Stimulated activated CD8-positive, alpha-beta memory T cell treated with anti-CD3 and anti-CD28 coated beads, Interleukin-15, amount 100 ng/mL, for 24 hours (primary cell): ENCODE measurements around the gene KLHL18.
"Not testable (repeated sequence)": the region's sequence is repeated elsewhere in the genome, so short reads cannot be mapped to it uniquely, and the experiment has no call there.

Source experiments
- DNase-seq: peaks from one replicate; pipeline ENCODE4 v3.0.0-alpha.2; 2020; ENCODE audit warnings: low read depth

KLHL18 gene

GRCh38 chr3:47314056-47314764 is 31.5 kb downstream of the KLHL18 start:
- DNase-seq = no peak

- no peak for DNase-seq
These were observed 32.4 kb downstream of the KLHL18 start for GRCh38 chr3:47315069-47315647.

GRCh38 chr3:47316151-47316550 is 33.4 kb downstream of the KLHL18 start:
- DNase-seq = not testable (repeated sequence)

- no peak for DNase-seq
These were observed 36.2 kb downstream of the KLHL18 start for GRCh38 chr3:47318916-47319315.

GRCh38 chr3:47319956-47320355 is 37.2 kb downstream of the KLHL18 start:
- no peak for DNase-seq

GRCh38 chr3:47323431-47324277 is 40.9 kb downstream of the KLHL18 start:
- no peak for DNase-seq

- DNase-seq = no peak
These were observed 41.6 kb downstream of the KLHL18 start for GRCh38 chr3:47324278-47324865.

- no peak for DNase-seq
These were observed 51.2 kb downstream of the KLHL18 start for GRCh38 chr3:47333907-47334306.

- no peak for DNase-seq
These were observed 54.9 kb downstream of the KLHL18 start for GRCh38 chr3:47337656-47338055.

GRCh38 chr3:47339951-47340350 is 57.2 kb downstream of the KLHL18 start:
- no peak for DNase-seq

GRCh38 chr3:47340866-47341265 is 58.1 kb downstream of the KLHL18 start:
- DNase-seq = no peak

- no peak for DNase-seq
These were observed 59.4 kb downstream of the KLHL18 start for GRCh38 chr3:47342151-47342550.

GRCh38 chr3:47342812-47343211 is 60.1 kb downstream of the KLHL18 start:
- no peak for DNase-seq

- no peak for DNase-seq
These were observed 60.8 kb downstream of the KLHL18 start for GRCh38 chr3:47343471-47343971.

GRCh38 chr3:47344971-47345370 is 62.2 kb downstream of the KLHL18 start:
- DNase-seq = no peak

GRCh38 chr3:47347217-47347801 is 64.6 kb downstream of the KLHL18 start:
- no peak for DNase-seq

- no peak for DNase-seq
These were observed 65.8 kb downstream of the KLHL18 start for GRCh38 chr3:47348411-47349154.

- DNase-seq = no peak
These were observed 72.3 kb downstream of the KLHL18 start for GRCh38 chr3:47355010-47355409.

- DNase-seq = no peak
These were observed 73.5 kb downstream of the KLHL18 start for GRCh38 chr3:47356201-47356600.

GRCh38 chr3:47359323-47359722 is 76.6 kb downstream of the KLHL18 start:
- DNase-seq = no peak

- not testable (repeated sequence) for DNase-seq
These were observed 77.4 kb downstream of the KLHL18 start for GRCh38 chr3:47360110-47360517.
